Measurements from ENCODE around the gene ACYP1. TPM values are rescaled to one million over a fixed set of nuclear protein-coding genes. Genes with fewer than 3 reads are reported as not detected.

Gene ACYP1
- total RNA-seq, 4 donors from 2014 or later, result 6.6 to 36.0 (median 23.2) TPM

DNA sequence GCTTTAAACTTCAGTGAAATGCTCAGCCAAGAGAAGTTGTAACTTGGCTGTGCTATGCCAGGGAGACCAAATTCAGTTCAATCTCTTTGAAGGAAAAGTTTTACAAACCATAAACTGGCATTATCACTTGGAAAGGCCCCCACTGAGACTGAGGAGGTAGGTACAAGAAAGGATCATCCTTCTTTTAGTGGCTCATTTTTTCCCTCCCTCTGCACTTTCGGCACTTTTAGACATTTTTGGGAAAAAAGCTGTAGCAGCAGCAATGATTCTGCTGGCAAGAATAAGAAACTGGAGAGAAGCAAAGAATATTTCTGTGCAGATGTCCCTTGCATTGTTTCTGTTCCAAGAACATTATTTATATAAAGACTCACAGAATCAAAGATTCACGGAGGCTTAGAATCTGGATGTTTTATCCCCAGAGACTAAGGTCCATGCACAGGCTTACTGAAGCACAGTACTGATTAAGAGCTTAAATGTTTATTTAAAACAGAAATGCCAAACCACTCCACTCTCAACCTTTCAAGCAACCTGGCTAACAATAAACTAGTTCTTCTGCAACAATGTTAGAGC lies 17.9 kb upstream of the ACYP1 start:
- TF ChIP-seq POLR2A (IDR thresholded peaks at IDR 0.05), result no peak
- TF ChIP-seq EP300 (IDR thresholded peaks at IDR 0.05; ENCODE audit: low read depth), result no peak
- no peak for TF ChIP-seq POLR2AphosphoS5 (IDR thresholded peaks at IDR 0.05)
- TF ChIP-seq, protein P1, sequence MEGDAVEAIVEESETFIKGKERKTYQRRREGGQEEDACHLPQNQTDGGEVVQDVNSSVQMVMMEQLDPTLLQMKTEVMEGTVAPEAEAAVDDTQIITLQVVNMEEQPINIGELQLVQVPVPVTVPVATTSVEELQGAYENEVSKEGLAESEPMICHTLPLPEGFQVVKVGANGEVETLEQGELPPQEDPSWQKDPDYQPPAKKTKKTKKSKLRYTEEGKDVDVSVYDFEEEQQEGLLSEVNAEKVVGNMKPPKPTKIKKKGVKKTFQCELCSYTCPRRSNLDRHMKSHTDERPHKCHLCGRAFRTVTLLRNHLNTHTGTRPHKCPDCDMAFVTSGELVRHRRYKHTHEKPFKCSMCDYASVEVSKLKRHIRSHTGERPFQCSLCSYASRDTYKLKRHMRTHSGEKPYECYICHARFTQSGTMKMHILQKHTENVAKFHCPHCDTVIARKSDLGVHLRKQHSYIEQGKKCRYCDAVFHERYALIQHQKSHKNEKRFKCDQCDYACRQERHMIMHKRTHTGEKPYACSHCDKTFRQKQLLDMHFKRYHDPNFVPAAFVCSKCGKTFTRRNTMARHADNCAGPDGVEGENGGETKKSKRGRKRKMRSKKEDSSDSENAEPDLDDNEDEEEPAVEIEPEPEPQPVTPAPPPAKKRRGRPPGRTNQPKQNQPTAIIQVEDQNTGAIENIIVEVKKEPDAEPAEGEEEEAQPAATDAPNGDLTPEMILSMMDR (IDR thresholded peaks at IDR 0.05), result no peak
- Histone ChIP-seq H3K27ac (peak overlapping the region; percentile 7 to 54 (median 36)), H3K4me1 (peaks cover 0 to 11% (median 0%) of the 10 kb centered on the region in 4 donors), H3K36me3 (peaks cover 0 to 26% (median 3%) of the 10 kb centered on the region in 4 donors), H3K27me3 (no peaks in the 10 kb centered on the region), H3K4me3 (no peak overlapping the region), H3K9me3 (no peaks in the 10 kb centered on the region)
- in situ Hi-C loops (cut with MboI; ENCODE audit: low pct_ligation_motif_present in 1 of 4, low pct_unique_long_range_greater_than_20kb in 1 of 4, low sequenced_read_pairs in 3 of 4), result loop anchor here in 3 of 4 donors (10.0 to 25.0 kb wide), 3 partner anchors 127 to 144 kb away; partner anchors contain the start of gene PGF (in 1 of the 3)
- no peak for DNase-seq
- 65 to 67% methylated on average over 2 of the region's 2 CpGs for WGBS, 2 donors (ENCODE audit: low coverage in 1 of 2)
- intact Hi-C loops (cut with DNase I; ENCODE audit: low total_unique reads), result no loop called here

DNA sequence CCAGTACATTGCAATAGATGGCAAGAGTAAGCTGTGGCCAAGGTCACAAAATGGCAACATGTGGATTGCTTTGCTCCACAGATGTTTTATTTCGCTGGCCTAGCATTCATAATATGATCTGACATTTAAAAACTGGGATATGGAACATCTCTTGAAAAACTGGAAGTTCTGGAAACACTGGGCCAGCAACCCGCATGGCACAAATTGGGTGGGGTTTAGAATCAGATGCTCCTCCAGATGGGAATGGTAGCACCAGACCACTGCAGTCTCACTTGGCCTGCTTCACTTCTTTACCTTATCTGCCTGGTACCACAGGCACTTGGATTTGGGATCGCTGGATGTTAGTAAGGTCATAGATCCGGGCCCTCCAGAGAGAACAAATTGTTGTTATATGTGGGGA lies 15.7 kb upstream of the ACYP1 start:
- no peak overlapping the region for H3K27ac ChIP-seq
- in situ Hi-C loops (cut with MboI; ENCODE audit: low pct_ligation_motif_present in 1 of 4, low pct_unique_long_range_greater_than_20kb in 1 of 4, low sequenced_read_pairs in 3 of 4) (loop anchor here in 2 of 4 donors (10.0 to 25.0 kb wide), 2 partner anchors 135 to 142 kb away; no protein-coding TSS in a partner anchor), intact Hi-C loops (cut with DNase I; ENCODE audit: low total_unique reads) (no loop called here)
- peaks cover 0 to 11% (median 0%) of the 10 kb centered on the region in 4 donors for H3K4me1 ChIP-seq
- no peak for DNase-seq
- 58 to 91% methylated on average over 4 of the region's 4 CpGs for WGBS, 2 donors (ENCODE audit: low coverage in 1 of 2)
- TF ChIP-seq, protein P1 (IDR thresholded peaks at IDR 0.05), result no peak
- no peak for TF ChIP-seq POLR2AphosphoS5 (IDR thresholded peaks at IDR 0.05)
- no peak for TF ChIP-seq POLR2A (IDR thresholded peaks at IDR 0.05)
- no peak for TF ChIP-seq EP300 (IDR thresholded peaks at IDR 0.05; ENCODE audit: low read depth)
- H3K9me3 ChIP-seq, result no peaks in the 10 kb centered on the region
- H3K36me3 ChIP-seq, result peaks cover 0 to 7% (median 0%) of the 10 kb centered on the region in 4 donors
- no peak overlapping the region for H3K4me3 ChIP-seq
- H3K27me3 ChIP-seq, result no peaks in the 10 kb centered on the region

DNA sequence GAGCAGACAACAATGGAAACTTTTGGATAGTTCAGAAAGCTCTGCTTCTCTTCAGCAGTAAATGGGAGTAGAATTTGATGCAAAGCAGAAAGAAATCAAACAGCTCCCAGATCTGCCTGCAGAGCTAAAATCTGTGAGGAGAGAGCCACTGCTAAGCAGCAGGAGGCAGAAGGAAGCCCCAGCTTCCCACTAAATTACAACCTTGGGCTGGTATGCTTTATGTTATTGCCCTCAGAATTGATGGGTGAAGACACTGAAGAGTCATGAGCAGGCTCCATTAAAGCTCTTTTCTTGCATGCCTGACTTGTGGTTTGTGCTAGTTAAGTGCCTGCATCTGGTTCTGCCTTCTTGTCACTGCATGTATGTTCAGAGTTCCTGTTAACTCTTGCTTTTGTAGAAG lies 14.0 kb upstream of the ACYP1 start:
- Histone ChIP-seq H3K9me3 (no peaks in the 10 kb centered on the region), H3K36me3 (peaks cover 0 to 1% (median 0%) of the 10 kb centered on the region in 4 donors), H3K4me3 (no peak overlapping the region), H3K27me3 (no peaks in the 10 kb centered on the region), H3K27ac (peak overlapping the region in 1 of 4 donors; percentile 4), H3K4me1 (peaks cover 0 to 11% (median 0%) of the 10 kb centered on the region in 4 donors)
- in situ Hi-C loops (cut with MboI; ENCODE audit: low pct_ligation_motif_present in 1 of 4, low pct_unique_long_range_greater_than_20kb in 1 of 4, low sequenced_read_pairs in 3 of 4) (loop anchor here in 2 of 4 donors (10.0 to 25.0 kb wide), 2 partner anchors 133 to 140 kb away; no protein-coding TSS in a partner anchor), intact Hi-C loops (cut with DNase I; ENCODE audit: low total_unique reads) (no loop called here)
- DNase-seq, result no peak
- TF ChIP-seq EP300 (IDR thresholded peaks at IDR 0.05; ENCODE audit: low read depth) (no peak), POLR2AphosphoS5 (IDR thresholded peaks at IDR 0.05) (no peak), POLR2A (IDR thresholded peaks at IDR 0.05) (no peak)
- TF ChIP-seq, protein P1 (IDR thresholded peaks at IDR 0.05), result no peak

DNA sequence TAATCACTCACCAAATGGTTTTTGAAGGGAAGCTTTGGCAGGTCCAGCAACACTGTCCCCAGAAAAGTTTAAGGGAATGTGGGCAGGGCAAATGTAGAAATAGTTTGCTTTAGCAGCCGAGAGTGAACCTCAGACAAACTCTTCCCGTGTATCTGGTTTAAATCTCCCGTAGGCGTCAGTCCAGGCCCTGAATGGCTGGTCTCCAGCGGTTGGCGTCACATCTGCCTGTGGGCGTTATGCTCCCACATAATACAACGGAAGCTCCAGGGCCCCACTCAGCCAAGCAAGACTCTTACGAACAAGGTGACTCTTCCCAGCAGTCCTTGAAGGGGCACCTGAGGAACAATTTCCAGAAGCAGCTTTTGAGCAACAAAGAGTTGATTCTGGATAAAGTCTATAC lies 6.6 kb upstream of the ACYP1 start:
- Histone ChIP-seq H3K27ac (peak overlapping the region; percentile 90 to 95 (median 94)), H3K9me3 (no peaks in the 10 kb centered on the region), H3K36me3 (no peaks in the 10 kb centered on the region), H3K4me1 (peaks cover 6 to 34% (median 21%) of the 10 kb centered on the region in 4 donors), H3K4me3 (peak overlapping the region in 1 of 4 donors; percentile 66), H3K27me3 (no peaks in the 10 kb centered on the region)
- TF ChIP-seq POLR2A (IDR thresholded peaks at IDR 0.05) (no peak), POLR2AphosphoS5 (IDR thresholded peaks at IDR 0.05) (peak in 1 of 3 donors; percentile 41)
- in situ Hi-C loops (cut with MboI; ENCODE audit: low pct_ligation_motif_present in 1 of 4, low pct_unique_long_range_greater_than_20kb in 1 of 4, low sequenced_read_pairs in 3 of 4), result loop anchor here in 1 of 4 donors (10.0 kb wide), 1 partner anchor 126 kb away; no protein-coding TSS in a partner anchor
- peak; percentile 47 for DNase-seq
- intact Hi-C loops (cut with DNase I; ENCODE audit: low total_unique reads), result no loop called here
- 79% methylated on average over 9 of the region's 9 CpGs; no CpG with 5 or more reads in 1 of the 2 donors for WGBS, 2 donors (ENCODE audit: low coverage in 1 of 2)
